ENCODE measurements around the gene TGFBR3.
"Not testable (repeated sequence)": the region's sequence is repeated elsewhere in the genome, so short reads cannot be mapped to it uniquely, and the experiment has no call there.

TGFBR3 gene

GRCh38 chr1:91684481-91685196 lies 201.3 kb downstream of the TGFBR3 start:
- no peak for DNase-seq (ENCODE audit: low read depth, low spot score)

GRCh38 chr1:91683598-91683951 lies 202.4 kb downstream of the TGFBR3 start:
- DNase-seq (ENCODE audit: low read depth, low spot score), result no peak

- no peak for DNase-seq (ENCODE audit: low read depth, low spot score)
Observed at GRCh38 chr1:91682882-91683597, 202.9 kb downstream of the TGFBR3 start.

GRCh38 chr1:91680556-91681155 lies 205.3 kb downstream of the TGFBR3 start:
- no peak for DNase-seq (ENCODE audit: low read depth, low spot score)

GRCh38 chr1:91679446-91679845 lies 206.5 kb downstream of the TGFBR3 start:
- no peak for DNase-seq (ENCODE audit: low read depth, low spot score)

- no peak for DNase-seq (ENCODE audit: low read depth, low spot score)
Observed at GRCh38 chr1:91676030-91676429, 209.9 kb downstream of the TGFBR3 start.

GRCh38 chr1:91674107-91674506 lies 211.8 kb downstream of the TGFBR3 start:
- DNase-seq (ENCODE audit: low read depth, low spot score), result no peak

- DNase-seq (ENCODE audit: low read depth, low spot score), result no peak
Observed at GRCh38 chr1:91673613-91674012, 212.3 kb downstream of the TGFBR3 start.

- DNase-seq (ENCODE audit: low read depth, low spot score), result no peak
Observed at GRCh38 chr1:91672601-91673161, 213.3 kb downstream of the TGFBR3 start.

- DNase-seq (ENCODE audit: low read depth, low spot score), result no peak
Observed at GRCh38 chr1:91670781-91671180, 215.2 kb downstream of the TGFBR3 start.

GRCh38 chr1:91669584-91670350 lies 216.2 kb downstream of the TGFBR3 start:
- DNase-seq (ENCODE audit: low read depth, low spot score), result no peak

GRCh38 chr1:91666651-91667050 lies 219.3 kb downstream of the TGFBR3 start:
- DNase-seq (ENCODE audit: low read depth, low spot score), result not testable (repeated sequence)

GRCh38 chr1:91661121-91661520 lies 224.8 kb downstream of the TGFBR3 start:
- DNase-seq (ENCODE audit: low read depth, low spot score), result no peak

- no peak for DNase-seq (ENCODE audit: low read depth, low spot score)
Observed at GRCh38 chr1:91660708-91661107, 225.2 kb downstream of the TGFBR3 start.

GRCh38 chr1:91655912-91656449 lies 230.0 kb downstream of the TGFBR3 start:
- no peak for DNase-seq (ENCODE audit: low read depth, low spot score)

GRCh38 chr1:91653183-91653582 lies 232.8 kb downstream of the TGFBR3 start:
- no peak for DNase-seq (ENCODE audit: low read depth, low spot score)

- no peak for DNase-seq (ENCODE audit: low read depth, low spot score)
Observed at GRCh38 chr1:91651661-91652071, 234.3 kb downstream of the TGFBR3 start.

- no peak for DNase-seq (ENCODE audit: low read depth, low spot score)
Observed at GRCh38 chr1:91651243-91651642, 234.7 kb downstream of the TGFBR3 start.

GRCh38 chr1:91650764-91651163 lies 235.2 kb downstream of the TGFBR3 start:
- no peak for DNase-seq (ENCODE audit: low read depth, low spot score)

GRCh38 chr1:91647061-91647460 lies 238.9 kb downstream of the TGFBR3 start:
- DNase-seq (ENCODE audit: low read depth, low spot score), result no peak

- no peak for DNase-seq (ENCODE audit: low read depth, low spot score)
Observed at GRCh38 chr1:91645031-91645430, 240.9 kb downstream of the TGFBR3 start.

- no peak for DNase-seq (ENCODE audit: low read depth, low spot score)
Observed at GRCh38 chr1:91643431-91643830, 242.5 kb downstream of the TGFBR3 start.

Data from activated CD4-positive, CD25-positive, alpha-beta regulatory T cell treated with anti-CD3 and anti-CD28 coated beads, Interleukin-2, amount 50 U/mL, for 16 hours (primary cell).